Measurements from ENCODE around the gene HLA-G.
"Not testable (repeated sequence)": the region's sequence is repeated elsewhere in the genome, so short reads cannot be mapped to it uniquely, and the experiment has no call there.

The HLA-G gene

DNA sequence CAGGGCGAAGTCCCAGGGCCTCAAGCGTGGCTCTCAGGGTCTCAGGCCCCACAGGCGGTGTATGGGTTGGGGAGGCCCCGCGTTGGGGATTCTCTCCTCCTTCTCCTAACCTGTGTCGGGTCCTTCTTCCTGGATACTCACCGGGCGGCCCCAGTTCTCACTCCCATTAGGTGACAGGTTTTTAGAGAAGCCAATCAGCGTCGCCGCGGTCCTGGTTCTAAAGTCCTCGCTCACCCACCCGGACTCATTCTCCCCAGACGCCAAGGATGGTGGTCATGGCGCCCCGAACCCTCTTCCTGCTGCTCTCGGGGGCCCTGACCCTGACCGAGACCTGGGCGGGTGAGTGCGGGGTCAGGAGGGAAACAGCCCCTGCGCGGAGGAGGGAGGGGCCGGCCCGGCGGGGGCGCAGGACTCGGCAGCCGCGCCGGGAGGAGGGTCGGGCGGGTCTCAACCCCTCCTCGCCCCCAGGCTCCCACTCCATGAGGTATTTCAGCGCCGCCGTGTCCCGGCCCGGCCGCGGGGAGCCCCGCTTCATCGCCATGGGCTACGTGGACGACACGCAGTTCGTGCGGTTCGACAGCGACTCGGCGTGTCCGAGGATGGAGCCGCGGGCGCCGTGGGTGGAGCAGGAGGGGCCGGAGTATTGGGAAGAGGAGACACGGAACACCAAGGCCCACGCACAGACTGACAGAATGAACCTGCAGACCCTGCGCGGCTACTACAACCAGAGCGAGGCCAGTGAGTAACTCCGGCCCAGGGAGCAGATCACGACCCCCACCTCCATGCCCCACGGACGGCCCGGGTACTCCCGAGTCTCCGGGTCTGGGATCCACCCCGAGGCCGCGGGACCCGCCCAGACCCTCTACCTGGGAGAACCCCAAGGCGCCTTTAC lies at the start of gene HLA-G:
Gene HLA-G, plus strand, starts transcription at position 247 of the 892 bp plus-strand sequence. Its CDS starts 20 bp downstream, at position 267.
- DNase-seq (ENCODE audit: low read depth), result no peak

DNA sequence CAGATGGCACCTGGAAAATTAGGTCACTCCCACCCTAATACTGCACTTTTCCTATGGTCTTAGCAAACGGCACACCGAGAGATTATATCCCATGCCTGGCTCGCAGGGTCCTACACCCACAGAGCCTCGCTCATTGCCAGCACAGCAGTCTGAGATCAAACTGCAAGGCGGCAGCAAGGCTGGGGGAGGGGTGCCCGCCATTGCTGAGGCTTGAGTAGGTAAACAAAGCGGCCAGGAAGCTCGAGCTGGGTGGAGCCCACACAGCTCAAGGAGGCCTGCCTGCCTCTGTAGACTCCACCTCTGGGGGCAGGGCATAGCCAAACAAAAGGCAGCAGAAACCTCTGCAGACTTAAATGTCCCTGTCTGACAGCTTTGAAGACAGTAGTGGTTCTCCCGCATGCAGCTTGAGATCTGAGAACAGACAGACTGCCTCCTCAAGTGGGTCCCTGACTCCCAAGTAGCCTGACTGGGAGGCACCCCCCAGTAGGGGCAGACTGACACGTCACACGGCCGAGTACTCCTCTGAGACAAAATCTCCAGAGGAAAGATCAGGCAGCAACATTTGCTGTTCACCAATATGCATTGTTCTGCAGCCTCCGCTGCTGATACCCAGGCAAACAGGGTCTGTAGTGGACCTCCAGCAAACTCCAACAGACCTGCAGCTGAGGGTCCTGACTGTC lies 47.5 kb upstream of the HLA-G start:
- DNase-seq (ENCODE audit: low read depth), result not testable (repeated sequence)

DNA sequence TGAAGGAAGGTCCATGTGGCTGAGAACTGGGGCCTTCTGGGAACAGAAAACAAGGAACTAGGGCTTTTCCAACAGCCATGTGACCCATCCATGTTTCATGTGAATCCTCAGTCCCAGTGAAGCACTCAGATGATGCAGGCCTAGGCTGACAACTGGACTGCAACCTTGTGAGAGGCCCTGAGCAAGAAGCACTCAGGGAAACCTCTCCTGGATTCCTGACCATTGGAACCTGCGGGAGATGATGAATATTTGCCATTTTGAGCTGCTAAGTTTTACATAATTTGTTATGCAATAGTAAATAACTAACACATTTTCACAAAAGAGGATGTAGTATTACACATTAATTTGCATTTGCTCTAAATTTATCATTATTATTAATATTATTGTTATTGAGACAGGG lies 38.4 kb upstream of the HLA-G start:
- no peak for DNase-seq (ENCODE audit: low read depth)

DNA sequence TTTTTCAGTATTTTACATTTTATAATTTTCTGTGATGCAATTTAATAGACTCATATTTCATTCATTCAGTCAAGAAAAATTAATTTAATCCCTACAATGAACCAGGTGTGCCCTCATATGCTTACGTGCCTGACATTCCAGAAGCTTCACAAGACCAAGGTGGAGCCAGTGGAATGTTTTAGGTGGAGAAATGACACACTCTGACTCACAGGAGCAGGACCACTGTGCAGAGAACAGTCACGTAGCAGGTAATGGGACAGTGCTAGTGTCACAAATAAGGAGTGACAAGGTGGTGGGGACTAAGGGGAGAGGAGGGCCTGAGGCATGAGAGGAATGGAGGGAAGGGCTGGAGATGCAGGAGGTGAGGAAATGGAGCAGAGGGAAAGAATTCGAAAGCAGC lies 37.0 kb upstream of the HLA-G start:
- DNase-seq (ENCODE audit: low read depth), result no peak

DNA sequence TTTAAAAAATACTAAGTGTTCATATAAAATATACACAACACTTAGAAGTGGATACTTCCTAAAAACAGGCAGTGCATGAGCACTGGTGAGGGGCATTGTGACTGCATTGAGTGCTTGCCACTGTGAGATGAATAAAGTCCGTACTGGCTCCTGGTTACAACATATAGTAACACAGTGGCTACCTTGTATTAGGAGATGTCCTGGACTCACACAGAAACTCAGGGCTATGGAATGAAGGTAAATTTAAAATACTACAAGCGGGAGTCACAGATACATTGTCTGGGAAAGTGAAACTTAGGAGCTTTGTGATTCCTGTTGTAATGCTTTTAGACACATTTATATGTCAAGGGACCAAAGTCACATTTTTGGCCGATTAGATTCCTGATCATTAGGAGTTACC lies 36.5 kb upstream of the HLA-G start:
- peak; percentile 3 for DNase-seq (ENCODE audit: low read depth)

DNA sequence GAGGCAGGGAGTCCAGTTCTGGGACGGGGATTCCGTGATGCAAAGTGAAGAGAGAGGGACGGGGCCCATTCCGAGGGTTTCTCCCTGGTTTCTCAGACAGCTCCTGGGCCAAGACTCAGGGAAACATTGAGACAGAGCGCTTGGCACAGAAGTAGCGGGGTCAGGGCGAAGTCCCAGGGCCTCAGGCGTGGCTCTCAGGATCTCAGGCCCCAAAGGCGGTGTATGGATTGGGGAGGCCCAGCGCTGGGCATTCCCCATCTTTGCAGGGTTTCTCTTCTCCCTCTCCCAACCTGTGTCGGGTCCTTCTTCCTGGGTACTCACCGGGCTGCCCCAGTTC lies 35.9 kb upstream of the HLA-G start:
- DNase-seq (ENCODE audit: low read depth), result no peak

DNA sequence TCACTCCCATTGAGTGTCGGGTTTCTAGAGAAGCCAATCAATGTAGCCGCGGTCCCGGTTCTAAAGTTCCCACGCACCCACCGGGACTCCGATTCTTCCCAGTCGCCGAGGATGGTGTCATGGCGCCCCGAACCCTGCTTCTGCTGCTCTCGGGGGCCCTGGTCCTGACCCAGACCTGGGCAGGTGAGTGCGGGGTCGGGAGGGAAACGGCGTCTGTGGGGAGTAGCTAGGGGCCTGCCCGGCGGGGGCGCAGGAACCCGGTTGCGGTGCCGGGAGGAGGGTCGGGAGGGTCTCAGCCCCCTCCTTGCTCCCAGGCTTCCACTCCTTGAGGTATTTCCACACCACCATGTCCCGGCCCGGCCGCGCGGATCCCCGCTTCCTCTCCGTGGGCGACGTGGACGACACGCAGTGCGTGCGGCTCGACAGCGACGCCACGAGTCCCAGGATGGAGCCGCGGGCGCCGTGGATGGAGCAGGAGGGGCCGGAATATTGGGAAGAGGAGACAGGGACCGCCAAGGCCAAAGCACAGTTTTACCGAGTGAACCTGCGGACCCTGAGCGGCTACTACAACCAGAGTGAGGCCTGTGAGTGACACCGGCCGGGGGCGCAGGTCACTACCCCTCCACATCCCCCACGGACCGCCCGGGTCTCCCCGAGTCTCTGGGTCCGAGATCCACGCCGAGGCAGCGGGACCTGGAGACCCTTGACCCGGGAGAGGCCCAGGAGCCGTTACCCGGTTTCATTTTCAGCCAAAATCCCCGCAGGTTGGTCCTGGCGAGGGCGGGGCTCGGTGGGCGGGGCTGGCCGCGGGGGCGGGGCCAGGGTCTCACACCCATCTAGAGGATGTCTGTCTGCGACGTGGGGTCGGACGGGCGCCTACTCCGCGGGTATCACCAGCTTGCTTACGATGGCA lies 35.2 kb upstream of the HLA-G start:
- no peak for DNase-seq (ENCODE audit: low read depth)

DNA sequence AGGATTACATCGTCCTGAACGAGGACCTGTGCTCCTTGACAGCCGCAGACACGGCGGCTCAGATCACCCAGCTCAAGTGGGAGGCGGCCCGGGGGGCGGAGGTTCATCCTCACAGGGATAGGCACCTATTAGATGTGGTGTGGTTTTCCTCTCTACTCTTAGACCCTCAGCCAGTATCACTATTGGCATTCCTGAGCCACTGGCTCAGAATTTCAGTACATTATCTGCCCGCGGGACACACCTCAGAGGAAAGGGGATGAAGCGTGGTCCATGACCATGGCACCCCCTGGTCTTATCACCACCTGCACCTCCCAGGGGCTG lies 34.6 kb upstream of the HLA-G start:
- DNase-seq (ENCODE audit: low read depth), result no peak

DNA sequence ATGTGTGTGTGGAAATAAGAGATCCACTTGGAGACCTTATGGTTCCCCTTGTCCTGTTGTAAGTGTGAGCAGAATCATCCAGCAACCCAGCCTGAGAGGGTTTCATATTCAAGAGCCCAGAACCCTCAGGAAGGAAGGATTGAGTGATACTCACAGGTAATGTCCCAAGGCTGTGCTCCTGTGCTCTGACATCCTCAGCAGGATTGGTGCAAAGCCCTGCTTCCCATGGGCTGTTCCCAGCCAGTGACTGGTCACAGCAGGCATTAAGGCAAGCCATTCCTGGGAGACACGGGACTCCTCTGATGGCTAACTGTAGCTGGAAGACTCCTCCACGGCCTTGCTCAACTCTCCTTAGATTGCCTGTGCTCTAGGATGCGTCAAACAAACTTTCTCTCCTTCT lies 33.8 kb upstream of the HLA-G start:
- no peak for DNase-seq (ENCODE audit: low read depth)

DNA sequence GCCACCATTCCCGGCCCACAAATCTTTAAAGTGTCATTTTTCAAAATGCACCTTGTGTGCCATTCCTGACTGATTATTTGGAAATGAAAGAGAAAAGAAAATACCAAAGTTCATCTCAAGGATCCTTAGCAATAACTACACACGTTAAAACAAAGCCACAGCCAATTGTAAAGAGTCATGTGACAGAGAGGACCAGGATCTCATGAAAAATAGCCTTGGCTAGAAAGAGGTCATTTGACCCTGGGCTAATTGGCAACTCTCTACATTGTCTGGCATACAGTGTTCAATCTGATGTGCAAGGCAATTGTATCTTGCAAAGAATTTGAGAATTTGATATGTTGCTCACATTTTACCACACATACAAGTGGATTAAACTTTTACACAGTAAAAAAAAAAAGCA lies 31.6 kb upstream of the HLA-G start:
- no peak for DNase-seq (ENCODE audit: low read depth)

DNA sequence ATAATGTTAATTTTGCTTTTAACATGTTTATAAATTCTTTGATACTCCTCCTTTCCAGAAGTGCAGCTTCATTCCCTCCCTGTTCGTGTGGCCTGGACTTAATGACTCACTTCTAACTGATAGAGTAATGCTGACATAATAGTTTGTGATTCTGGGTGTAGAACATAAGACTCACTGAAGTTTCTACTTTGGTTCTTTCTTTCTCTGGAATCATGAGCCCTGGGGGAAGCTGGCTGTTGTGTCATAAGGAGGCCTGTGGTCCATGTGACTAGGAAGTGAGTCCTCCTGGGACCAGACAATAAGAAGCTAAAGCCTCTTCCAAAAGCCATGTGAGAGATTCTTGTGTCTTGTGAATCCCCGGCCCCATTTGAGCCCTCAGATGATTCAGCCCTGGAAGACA lies 30.5 kb upstream of the HLA-G start:
- DNase-seq (ENCODE audit: low read depth), result peak; percentile 35

DNA sequence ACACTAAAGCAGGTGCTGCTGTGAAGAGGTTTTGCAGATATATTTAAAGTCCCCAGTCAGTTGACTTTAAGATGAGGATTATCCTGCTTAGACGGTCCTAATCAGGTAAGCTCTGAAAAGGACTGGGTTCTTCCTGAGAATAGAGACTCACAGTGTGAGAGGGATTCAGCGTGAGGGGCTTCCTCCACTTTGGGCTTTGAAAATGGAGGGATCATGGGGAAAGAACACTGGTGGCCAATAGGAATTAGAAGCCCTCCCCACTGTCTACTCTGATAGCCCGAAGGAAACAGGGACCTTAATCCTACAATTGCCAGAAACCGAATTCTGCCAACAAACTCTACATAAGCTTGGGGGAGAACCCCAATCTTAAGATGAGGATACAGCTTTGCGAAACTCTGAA lies 29.7 kb upstream of the HLA-G start:
- DNase-seq (ENCODE audit: low read depth), result no peak

DNA sequence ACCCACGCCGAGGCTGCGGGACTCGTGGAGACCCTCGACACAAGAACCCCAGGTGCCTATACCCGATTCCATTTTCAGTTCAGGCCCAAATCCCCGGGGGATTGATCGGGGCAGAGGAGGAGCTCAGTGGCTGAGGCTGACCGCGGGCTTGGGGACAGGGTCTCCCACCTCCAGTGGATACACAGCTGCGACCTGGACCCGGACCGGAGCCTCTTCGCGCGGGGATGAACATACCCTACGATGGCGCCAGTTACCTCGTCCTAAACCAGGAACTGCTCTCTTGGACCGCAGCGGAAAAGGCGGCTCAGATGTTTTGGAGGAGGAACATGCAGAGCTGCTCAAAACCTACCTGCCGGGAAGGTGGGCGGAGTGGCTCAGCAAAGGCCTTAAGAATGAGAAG lies 27.4 kb upstream of the HLA-G start:
- no peak for DNase-seq (ENCODE audit: low read depth)

DNA sequence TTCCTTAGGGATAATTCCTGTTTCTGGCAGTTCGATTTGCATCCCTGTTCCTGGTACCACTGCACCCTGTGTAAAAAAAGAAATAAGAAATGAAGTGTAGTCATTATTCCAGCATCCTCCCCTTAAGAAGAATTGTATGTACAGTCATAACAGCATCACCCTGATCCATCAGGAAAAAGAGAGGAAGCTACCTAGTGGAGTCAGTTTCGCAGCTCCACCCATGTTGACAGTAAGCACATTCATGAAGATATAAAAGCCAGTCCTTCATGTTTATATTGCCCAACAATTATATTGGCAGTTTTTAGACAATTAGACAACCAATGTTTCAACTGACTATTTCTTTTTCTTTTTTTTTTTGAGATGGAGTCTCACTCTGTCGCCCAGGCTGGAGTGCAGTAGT lies 21.2 kb upstream of the HLA-G start:
- DNase-seq (ENCODE audit: low read depth), result no peak

DNA sequence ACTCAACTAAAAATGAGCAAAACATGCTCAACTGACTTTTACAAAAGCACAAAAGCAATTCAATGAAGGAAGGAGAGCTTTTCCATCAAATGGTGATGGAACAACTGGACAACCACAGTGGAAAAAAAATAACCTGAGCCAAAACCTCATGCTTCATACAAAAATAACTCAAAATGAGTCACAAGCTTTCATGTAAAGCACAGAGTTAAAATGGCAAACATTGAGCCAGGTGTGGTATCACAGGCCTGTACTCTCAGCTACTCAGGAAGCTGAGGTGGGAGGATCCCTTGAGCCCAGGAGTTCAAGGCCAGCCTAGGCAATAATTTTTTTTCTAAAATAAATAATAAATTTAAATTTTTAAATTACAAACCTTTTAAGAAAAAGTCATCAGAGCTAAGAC lies 18.4 kb upstream of the HLA-G start:
- no peak for DNase-seq (ENCODE audit: low read depth)

DNA sequence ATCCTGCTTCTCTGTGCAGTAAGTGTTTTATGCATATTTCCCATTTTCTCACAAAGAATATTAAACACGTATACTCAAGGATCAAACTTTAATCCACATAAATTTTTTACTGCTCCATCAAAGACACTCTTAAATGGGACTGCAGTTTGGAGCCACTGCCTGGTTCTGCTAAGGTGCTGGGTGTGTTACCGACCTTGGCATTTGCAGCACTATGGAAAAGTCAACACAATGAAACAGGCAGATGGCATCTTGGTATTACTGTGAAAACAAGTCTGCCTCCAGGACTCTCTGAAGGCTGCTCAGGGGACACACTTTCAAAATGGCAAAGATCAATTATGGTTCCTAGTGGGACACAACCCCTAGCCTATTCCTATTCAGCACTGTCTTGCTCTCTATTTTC lies 17.3 kb upstream of the HLA-G start:
- no peak for DNase-seq (ENCODE audit: low read depth)

DNA sequence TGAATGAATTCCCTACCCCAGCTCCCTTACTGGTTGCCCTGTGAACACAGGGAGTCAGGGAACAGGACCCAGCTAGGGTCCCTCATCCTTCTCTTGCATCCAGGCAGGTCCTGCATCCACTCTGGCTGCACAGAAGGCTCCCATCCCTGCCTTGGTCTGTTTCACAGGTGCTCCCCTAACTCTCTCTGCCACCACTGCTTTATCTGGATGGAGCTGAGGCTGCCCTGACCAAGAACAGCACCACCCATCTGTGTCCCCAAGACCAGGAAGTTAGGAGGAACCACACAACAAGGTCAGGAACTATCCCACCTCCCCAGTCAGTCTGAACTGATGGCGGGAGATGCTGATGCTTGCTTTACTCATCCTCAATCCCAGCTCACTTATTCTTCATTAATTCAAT lies 16.2 kb upstream of the HLA-G start:
- no peak for DNase-seq (ENCODE audit: low read depth)

DNA sequence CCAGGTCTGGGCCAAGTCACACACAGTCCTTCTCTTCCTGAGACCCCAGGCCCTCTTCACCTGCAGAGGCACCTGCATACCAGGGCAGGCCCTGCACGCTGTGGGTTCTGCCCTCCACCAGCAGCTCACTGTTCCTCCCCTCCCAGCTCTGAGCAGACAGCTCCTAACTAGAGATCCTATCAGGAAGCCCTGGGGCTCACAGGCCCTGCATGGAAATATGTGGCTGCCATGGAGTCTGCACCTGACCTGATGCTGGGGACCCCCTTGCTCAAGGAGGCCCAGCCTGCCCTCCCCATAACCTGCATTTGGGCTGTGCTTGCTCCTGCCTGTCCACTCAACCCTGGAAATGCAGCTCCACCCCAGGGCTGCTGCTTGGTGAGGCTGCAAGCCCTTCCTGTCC lies 14.6 kb upstream of the HLA-G start:
- no peak for DNase-seq (ENCODE audit: low read depth)

DNA sequence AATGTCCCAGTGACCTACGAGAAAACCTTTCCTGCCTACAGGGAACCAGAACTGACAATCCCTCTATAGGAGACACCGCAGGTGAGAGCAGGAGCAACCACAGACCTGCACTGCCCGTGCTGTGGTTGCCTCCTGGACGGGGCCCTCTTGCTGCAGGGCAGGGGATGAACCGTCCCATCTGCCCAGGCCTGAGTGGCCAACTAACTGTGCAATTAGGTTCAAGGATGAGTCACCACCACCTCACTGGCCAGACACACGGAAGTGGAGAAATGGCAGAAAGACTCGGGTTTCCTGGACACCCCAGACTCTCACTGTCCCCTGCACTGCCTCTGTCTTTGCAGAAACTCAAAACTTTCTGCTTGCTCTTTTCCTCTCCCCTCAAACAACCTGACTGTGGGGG lies 13.8 kb upstream of the HLA-G start:
- DNase-seq (ENCODE audit: low read depth), result peak; percentile 33

DNA sequence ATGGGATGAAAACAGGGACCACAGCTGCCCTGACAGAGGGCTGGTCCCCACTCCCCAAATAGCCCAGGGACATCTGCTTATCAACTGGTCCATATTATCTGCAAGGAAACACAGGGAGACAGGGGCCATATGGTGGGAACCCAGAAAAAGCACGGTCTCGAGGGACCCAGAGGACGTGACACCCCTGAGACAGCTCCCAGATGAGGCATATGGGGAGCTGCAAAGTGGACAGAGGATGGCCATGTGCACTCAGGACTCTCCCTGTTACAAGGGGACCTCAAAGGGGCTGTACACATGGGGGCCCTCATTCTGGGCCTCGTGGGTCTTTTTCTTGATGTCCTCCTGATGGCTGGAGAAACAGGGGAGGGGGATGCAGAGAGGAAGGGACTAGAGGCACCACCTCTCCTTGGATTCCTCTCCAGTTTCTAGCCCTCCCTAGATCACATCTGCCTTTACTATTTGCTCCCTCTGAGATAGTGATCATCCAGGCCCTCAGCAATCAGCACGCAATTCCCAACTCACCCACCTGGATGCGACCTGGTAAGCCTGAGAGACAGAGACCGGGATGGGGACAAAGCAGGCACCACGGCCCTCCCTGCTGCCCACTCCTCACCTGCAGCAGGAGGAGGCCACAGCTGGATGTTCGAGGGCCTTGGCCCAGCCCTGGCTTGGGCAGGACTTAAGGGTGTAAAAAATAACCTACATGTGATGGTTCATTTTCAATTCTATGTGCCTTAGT lies 13.1 kb upstream of the HLA-G start:
- no peak for DNase-seq (ENCODE audit: low read depth)

DNA sequence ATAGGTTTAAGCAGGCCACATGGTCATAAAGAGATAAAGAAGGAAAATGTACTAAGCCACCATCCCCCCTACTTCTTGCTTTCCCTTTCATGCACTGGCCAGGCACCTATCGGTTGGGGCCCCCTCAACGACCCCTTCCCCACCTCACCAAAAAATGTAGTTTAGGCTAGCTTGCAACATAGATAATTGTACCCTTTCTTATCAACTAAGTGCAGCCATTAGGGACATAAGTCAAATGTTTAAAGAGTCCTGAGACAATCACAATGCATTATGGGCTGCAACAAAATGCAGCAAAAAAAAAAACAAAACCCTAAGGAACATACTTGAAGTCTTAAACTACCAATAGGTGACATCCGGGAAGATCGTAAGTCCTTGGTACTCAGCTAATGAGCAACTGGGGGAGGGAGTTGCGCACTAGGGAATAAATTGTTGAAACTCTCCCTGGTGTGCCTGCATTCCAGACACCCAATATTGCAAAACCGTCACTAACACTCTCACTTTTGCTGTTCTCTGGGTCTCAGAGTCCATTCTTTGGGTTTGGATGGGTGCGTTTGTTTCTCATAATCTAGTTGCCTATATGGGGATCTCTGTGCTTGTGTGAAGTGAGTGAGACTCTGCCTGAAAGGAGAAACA lies 12.4 kb upstream of the HLA-G start:
- no peak for DNase-seq (ENCODE audit: low read depth)

DNA sequence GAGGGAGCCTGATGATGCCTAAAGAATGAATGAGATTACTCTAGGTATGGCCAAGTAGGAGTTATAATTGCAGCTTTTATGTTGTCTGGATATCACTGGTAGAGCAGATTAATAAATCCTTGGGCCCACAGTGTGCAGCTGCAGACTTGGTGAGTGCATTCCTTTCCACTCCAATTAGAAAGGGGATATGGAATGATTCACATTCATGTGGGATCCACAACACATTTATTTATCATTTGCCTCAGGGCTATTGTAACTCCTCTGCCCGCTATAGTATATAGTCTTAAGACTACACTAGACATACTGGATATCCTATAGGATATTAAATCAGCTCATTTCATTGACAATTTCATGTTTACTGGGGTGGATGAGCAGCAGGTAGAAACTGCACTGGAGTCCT lies 11.6 kb upstream of the HLA-G start:
- no peak for DNase-seq (ENCODE audit: low read depth)

All from iris pigment epithelial cell (primary cell).